ENCODE measurements around the gene BPIFA1. TPM values are rescaled to one million over a fixed set of nuclear protein-coding genes. Genes with fewer than 3 reads are reported as not detected.

BPIFA1 gene
- total and polyA plus RNA-seq, 2 experiments from 2014 or later: not detected

GRCh38 chr20:33187491-33187890, 48.3 kb upstream of the BPIFA1 start:
- Histone ChIP-seq H3K9me2 (ENCODE audit: insufficient read depth) (no peaks in the 10 kb centered on the region; the same call in 1 of the 2 replicates), H2AFZ (no peak overlapping the region), H3K79me2 (replicated peaks; ENCODE audit: insufficient read depth) (no peaks in the 10 kb centered on the region), H3K27me3 (ENCODE audit: insufficient read depth) (no peaks in the 10 kb centered on the region), H4K20me1 (replicated peaks; ENCODE audit: insufficient read depth) (no peaks in the 10 kb centered on the region), H3K4me3 (no peak overlapping the region), H3K36me3 (ENCODE audit: insufficient read depth) (no peaks in the 10 kb centered on the region), H3K4me2 (no peak overlapping the region), H3K4me1 (ENCODE audit: insufficient read depth) (no peaks in the 10 kb centered on the region), H3F3A (replicated peaks; ENCODE audit: low read depth) (no peaks in the 10 kb centered on the region), H3K27ac (ENCODE audit: low read depth) (no peak overlapping the region)
- H3K9me3 Mint-ChIP-seq: peaks cover 18% of the 10 kb centered on the region
- DNase-seq (ENCODE audit: low spot score): no peak
- no peak overlapping the region for H3K4me3 Mint-ChIP-seq
- no peak overlapping the region for H3K27ac Mint-ChIP-seq
- H3K36me3 Mint-ChIP-seq (ENCODE audit: low read depth): peaks cover 2% of the 10 kb centered on the region; the same call in 1 of the 3 replicates
- peaks cover 8% of the 10 kb centered on the region for H3K27me3 Mint-ChIP-seq (ENCODE audit: insufficient read depth, low read depth, poor library complexity)
- no peak for ATAC-seq
- H3K4me1 Mint-ChIP-seq: 0 out of 3 replicates have a peak, but pooled peaks cover 4% of the 10 kb centered on the region
- TF ChIP-seq JUNB (IDR thresholded peaks at IDR 0.05; ENCODE audit: unreplicated experiment) (no peak), ZNF462 (CRISPR knock-in tag; IDR thresholded peaks at IDR 0.05) (no peak), ZNF331 (CRISPR knock-in tag; IDR thresholded peaks at IDR 0.05; ENCODE audit: low read depth) (no peak), EZH2 (IDR thresholded peaks at IDR 0.05; ENCODE audit: low read depth, unreplicated experiment) (no peak), EZH2phosphoT487 (IDR thresholded peaks at IDR 0.05; ENCODE audit: unreplicated experiment) (no peak), REST (IDR thresholded peaks at IDR 0.05; ENCODE audit: unreplicated experiment) (no peak), STAT1 (IDR thresholded peaks at IDR 0.05; ENCODE audit: unreplicated experiment) (no peak), ETS1 (IDR thresholded peaks at IDR 0.05) (no peak), ZNF114 (CRISPR knock-in tag; IDR thresholded peaks at IDR 0.05) (no peak), CTCF (conservative IDR thresholded peaks at IDR 0.05; ENCODE audit: low read depth in 2 of 2) (no peak), NANOG (IDR thresholded peaks at IDR 0.05; ENCODE audit: borderline replicate concordance) (no peak), CREB1 (CRISPR knock-in tag; IDR thresholded peaks at IDR 0.05; ENCODE audit: low read depth) (no peak), POLR2AphosphoS5 (IDR thresholded peaks at IDR 0.05; ENCODE audit: low read depth) (no peak)

Measured in GM23338 (cell line).